HCT116 (cell line): ENCODE results near the gene TCF7. TPM values are rescaled to one million over a fixed set of nuclear protein-coding genes. Genes with fewer than 3 reads are reported as not detected.

ENCODE experiments used
- ATAC-seq: fragments of 200-7000 bp; cut with Tn5 transposase; 2 replicates; pipeline ENCODE4 v1.9.1; 2020; ENCODE audit warnings: mild to moderate bottlenecking, moderate library complexity
- BruUV-seq: library from RNA; stranded (reverse); fragments of 400-500 nt; replicated peaks from 2 replicates; lab custom pipeline; 2021; lab: Mats Ljungman, UMichigan
- CTCF ChIA-PET: fragments of 300-600 bp; sonication (Branson Sonifier 250); formaldehyde crosslinking; loops from one replicate; lab custom pipeline; 2021; ENCODE audit warnings: antibody characterized with exemption; lab: Charles Lee
- POLR2A ChIA-PET: fragments of 300-600, 350-600 bp; sonication (Branson Sonifier 250); formaldehyde crosslinking; loops from one replicate; lab custom pipeline; 2021; ENCODE audit warnings: antibody characterized with exemption; lab: Charles Lee
- RAD21 ChIA-PET, 2 experiments: fragments of 300-600 bp; sonication (Branson Sonifier 250); formaldehyde crosslinking; loops; one replicate each; lab custom pipeline; 2023; ENCODE audit warnings: low total read pairs in 2 of 2; ENCODE audit not compliant: uncharacterized antibody in 2 of 2, unreplicated experiment in 2 of 2, low non-redundant PET in 1 of 2; lab: Charles Lee
- DNase-seq: peaks from one replicate; pipeline ENCODE4 v3.0.0-alpha.2; 2010; ENCODE audit warnings: low read depth, low spot score
- H2AFZ ChIP-seq: fragments of 200-600 bp; shearing (Covaris generic), sonication (generic); 2 replicates; pipeline ENCODE4 v1.6.1; 2017; ENCODE audit warnings: low read depth, mixed run types, mixed read lengths, antibody characterized with exemption, low read length; ENCODE audit not compliant: poor library complexity, severe bottlenecking
- H3K27ac ChIP-seq: 2 replicates; pipeline ENCODE4 v1.5.1; 2012; ENCODE audit warnings: low read depth, low read length
- H3K27me3 ChIP-seq: fragments of 200-600 bp; sonication (generic); 2 replicates; pipeline ENCODE4 v1.6.1; 2016; ENCODE audit warnings: mixed run types, low read length, mixed read lengths; ENCODE audit not compliant: insufficient read depth
- H3K36me3 ChIP-seq, 2 experiments: fragments of 200-500 bp in 1 of 2; fragments of 200-600 bp in 1 of 2; sonication (Bioruptor generic) in 1 of 2; sonication (generic) in 1 of 2; 2 replicates each; pipeline versions ENCODE4 v1.5.1 to v1.6.1; 2014 to 2016; ENCODE audit warnings: low read length in 2 of 2, inconsistent platforms in 1 of 2, mixed read lengths in 1 of 2, mixed run types in 1 of 2; ENCODE audit not compliant: insufficient read depth in 2 of 2, control insufficient read depth in 1 of 2
- H3K4me1 ChIP-seq, 2 experiments: fragments of 200-600 bp in 1 of 2; sonication (generic) in 1 of 2; 2 replicates each; pipeline versions ENCODE4 v1.5.1 to v1.6.1; 2012 to 2017; ENCODE audit warnings: low read length in 2 of 2, inconsistent platforms in 1 of 2, mild to moderate bottlenecking in 1 of 2, mixed read lengths in 1 of 2, mixed run types in 1 of 2, moderate library complexity in 1 of 2; ENCODE audit not compliant: insufficient read depth in 2 of 2, control insufficient read depth in 1 of 2
- H3K4me2 ChIP-seq: fragments of 200-600 bp; sonication (generic); 2 replicates; pipeline ENCODE4 v1.6.1; 2017; ENCODE audit warnings: mixed run types, low read length, mixed read lengths
- H3K4me3 ChIP-seq, 2 experiments: fragments of 200-600 bp in 1 of 2; sonication (generic) in 1 of 2; replicated peaks in 1 of 2; 2 replicates each; pipeline ENCODE4 v1.5.1; 2011 to 2016; ENCODE audit warnings: low read length in 2 of 2, control low read depth in 1 of 2, low read depth in 1 of 2, mild to moderate bottlenecking in 1 of 2, mixed read lengths in 1 of 2, mixed run types in 1 of 2
- H3K79me2 ChIP-seq: fragments of 200-600 bp; sonication (generic); 2 replicates; pipeline ENCODE4 v1.6.1; 2017; ENCODE audit warnings: mild to moderate bottlenecking, mixed run types, low read length, moderate library complexity, mixed read lengths; ENCODE audit not compliant: insufficient read depth
- H3K9ac ChIP-seq: fragments of 200-600 bp; sonication (generic); 2 replicates; pipeline ENCODE4 v1.6.1; 2016; ENCODE audit warnings: low read length, mixed read lengths
- H3K9me2 ChIP-seq: fragments of 200-600 bp; sonication (generic), shearing (Covaris generic); 2 replicates; pipeline ENCODE4 v1.6.1; 2017; ENCODE audit warnings: mixed run types, mild to moderate bottlenecking, moderate library complexity; ENCODE audit not compliant: insufficient read depth
- H3K9me3 ChIP-seq, 2 experiments: fragments of 200-500 bp in 1 of 2; fragments of 200-600 bp in 1 of 2; sonication (Bioruptor generic) in 1 of 2; sonication (generic) in 1 of 2; 2 replicates each; pipeline ENCODE4 v1.6.1; 2014 to 2017; ENCODE audit warnings: low read length in 2 of 2, mixed read lengths in 2 of 2, inconsistent platforms in 1 of 2, low read depth in 1 of 2, mild to moderate bottlenecking in 1 of 2, mixed run types in 1 of 2, moderate library complexity in 1 of 2; ENCODE audit not compliant: control insufficient read depth in 1 of 2, insufficient read depth in 1 of 2
- H4K20me1 ChIP-seq: fragments of 200-600 bp; sonication (generic), shearing (Covaris generic); 2 replicates; pipeline ENCODE4 v1.6.1; 2017; ENCODE audit warnings: mixed run types, mild to moderate bottlenecking, moderate library complexity; ENCODE audit not compliant: insufficient read depth
- ELF1 ChIP-seq: IDR thresholded peaks from 2 replicates; pipeline ENCODE4 v1.6.1; 2012; ENCODE audit warnings: low read depth, borderline replicate concordance
- EZH2phosphoT487 ChIP-seq: fragments of 200-600 bp; IDR thresholded peaks from 2 replicates; pipeline ENCODE4 v1.6.1; 2018; ENCODE audit warnings: antibody characterized with exemption, borderline replicate concordance
- FOSL1 ChIP-seq: IDR thresholded peaks from 2 replicates; pipeline ENCODE4 v1.6.1; 2012; ENCODE audit warnings: low read depth
- JUND ChIP-seq: IDR thresholded peaks from 2 replicates; pipeline ENCODE4 v1.6.1; 2012
- POLR2A ChIP-seq: IDR thresholded peaks from 2 replicates; pipeline ENCODE4 v1.7.0; 2011; ENCODE audit warnings: borderline replicate concordance; ENCODE audit not compliant: insufficient read depth, insufficient read length; ENCODE audit errors: extremely low read depth
- RAD21 ChIP-seq: IDR thresholded peaks from 2 replicates; pipeline ENCODE4 v1.6.1; 2012; ENCODE audit warnings: low read depth, mild to moderate bottlenecking
- YY1 ChIP-seq: IDR thresholded peaks from 2 replicates; pipeline ENCODE4 v1.6.1; 2011; ENCODE audit warnings: low read length, low read depth, moderate library complexity, mild to moderate bottlenecking; ENCODE audit not compliant: insufficient replicate concordance; ENCODE audit errors: extremely low read depth
- ZBTB33 ChIP-seq: IDR thresholded peaks from 2 replicates; pipeline ENCODE4 v1.6.1; 2011; ENCODE audit warnings: mild to moderate bottlenecking, low read length, moderate library complexity; ENCODE audit not compliant: insufficient replicate concordance; ENCODE audit errors: extremely low read depth
- ZNF274 ChIP-seq: fragments of 200-500 bp; sonication (Bioruptor generic); IDR thresholded peaks from 2 replicates; pipeline ENCODE4 v1.6.1; 2014; ENCODE audit warnings: mild to moderate bottlenecking, low read depth, low read length, inconsistent platforms
- intact Hi-C: fragments of 100-400 bp; cut with micrococcal nuclease; formaldehyde crosslinking; loops from 2 replicates; pipeline ENCODE4 v1.10.0; 2022
- total RNA-seq: library from RNA; stranded (reverse); gene quantifications from one replicate; pipeline ENCODE4 v1.2.1, GENCODE V29; 2021; ENCODE audit not compliant: unreplicated experiment

TCF7 gene
- total RNA-seq, 1 experiment from 2014 or later, result 17.8 TPM

DNA sequence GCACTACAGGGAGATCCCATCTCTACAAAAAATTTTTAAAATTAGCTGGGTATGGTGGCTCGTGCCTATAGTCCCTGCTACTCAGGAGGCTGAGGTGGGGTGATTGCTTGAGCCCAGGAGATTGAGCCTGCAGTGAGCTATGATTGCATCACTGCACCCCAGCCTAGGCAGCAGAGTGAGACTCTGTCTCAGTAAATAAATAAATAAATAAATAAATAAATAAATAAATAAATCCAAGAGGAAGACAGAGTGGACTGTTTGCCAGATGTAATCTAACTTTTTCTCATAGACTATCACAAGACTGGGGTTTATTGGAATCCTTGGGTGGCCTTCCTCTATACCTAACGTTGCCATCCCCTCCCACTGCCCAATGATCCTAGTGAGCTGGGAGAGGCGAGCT, 19.2 kb upstream of the TCF7 start (continued):
- TF ChIP-seq FOSL1, result no peak
- no peak for TF ChIP-seq RAD21
- no peak for TF ChIP-seq ZBTB33
- TF ChIP-seq ELF1, result no peak

DNA sequence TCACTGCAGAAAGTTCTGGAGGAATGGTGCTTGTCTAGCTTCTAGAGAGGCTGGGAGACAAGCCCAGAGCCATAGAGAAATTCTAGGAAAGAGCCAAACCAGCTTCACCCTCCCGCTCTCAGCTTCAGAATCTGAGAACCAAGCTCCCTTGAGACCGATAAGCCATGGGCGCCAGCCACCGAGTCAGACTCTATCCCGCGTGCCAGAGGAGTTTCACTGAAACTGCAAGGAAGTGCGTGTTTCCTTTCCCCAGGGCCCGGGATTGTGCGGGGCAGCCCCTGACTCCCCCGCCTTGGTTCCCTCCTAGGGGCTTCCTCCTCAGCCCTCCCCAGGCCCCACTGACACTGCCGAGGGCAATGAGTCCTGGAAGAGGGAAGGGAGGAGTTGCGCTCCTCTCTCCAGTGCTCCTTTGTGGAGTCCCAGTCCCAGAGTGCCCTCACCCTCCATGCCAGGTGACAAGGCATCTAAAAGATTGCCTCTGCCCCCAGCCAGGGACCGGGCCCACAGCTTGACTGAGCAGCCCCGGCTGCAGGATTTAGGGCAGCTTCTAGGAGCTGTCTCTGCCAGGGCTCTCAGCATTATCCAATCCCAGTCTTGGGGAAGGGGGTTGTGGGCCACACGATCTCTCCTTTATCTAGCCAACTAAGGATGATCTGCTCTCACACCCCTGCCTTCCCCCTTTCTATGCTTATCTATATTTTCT, 18.4 kb upstream of the TCF7 start:
- Histone ChIP-seq H3K4me2 (no peak overlapping the region), H4K20me1 (no peaks in the 10 kb centered on the region), H3K4me1 (peaks cover 0 to 9% of the 10 kb centered on the region in 2 experiments; a peak in 1 of 4 replicates), H3K4me3 (no peak overlapping the region), H3K36me3 (no peaks in the 10 kb centered on the region), H3K9me2 (no peaks in the 10 kb centered on the region), H3K9ac (no peak overlapping the region), H3K79me2 (no peaks in the 10 kb centered on the region), H3K9me3 (no peaks in the 10 kb centered on the region), H3K27ac (no peak overlapping the region), H2AFZ (no peak overlapping the region), H3K27me3 (peaks cover 5% of the 10 kb centered on the region; the same call in 1 of the 2 replicates)
- CTCF ChIA-PET, result no interaction called here
- RAD21 ChIA-PET, result no interaction called here
- intact Hi-C loops, result no loop called here
- POLR2A ChIA-PET, result no interaction called here
- no peak for DNase-seq
- BruUV-seq, result no TSS peak
- TF ChIP-seq YY1, result no peak
- TF ChIP-seq ZNF274, result no peak
- no peak for TF ChIP-seq JUND
- TF ChIP-seq EZH2phosphoT487, result no peak
- TF ChIP-seq POLR2A, result no peak
- TF ChIP-seq, all 23 proteins: peak for 0
- no peak for ATAC-seq
